ENCODE results near the gene FOSB. TPM values are rescaled to one million over a fixed set of nuclear protein-coding genes. Genes with fewer than 3 reads are reported as not detected.

The FOSB gene
- total and polyA plus RNA-seq, 9 of the 15 experiments (the other 6 are each of a cell fraction or from before 2014, with no cell fraction given): 0.11 to 2.7 (median 0.73) TPM

GRCh38 chr19:45424191-45425058 is 43.4 kb upstream of the FOSB start (continued):
- TF ChIP-seq IRF9 (tag; IDR thresholded peaks at IDR 0.05) (no peak; the same call in 1 of the 2 replicates), MTA2 (IDR thresholded peaks at IDR 0.05; ENCODE audit: low read depth) (0 out of 2 replicates have a peak, but pooled peaks have one; percentile 26), C11orf30 (IDR thresholded peaks at IDR 0.05; ENCODE audit: low read depth) (peak; percentile 62), ID3 (CRISPR knock-in tag; IDR thresholded peaks at IDR 0.05) (no peak), ID3 (tag; IDR thresholded peaks at IDR 0.05) (peak; percentile 36), ZNF76 (CRISPR knock-in tag; IDR thresholded peaks at IDR 0.05; ENCODE audit: borderline replicate concordance) (no peak), NFXL1 (CRISPR knock-in tag; IDR thresholded peaks at IDR 0.05) (no peak), TBP (optimal IDR thresholded peaks at IDR 0.05; ENCODE audit: low read depth, low read length) (no peak), SOX6 (IDR thresholded peaks at IDR 0.05) (no peak; the same call in 1 of the 2 replicates), ZNF445 (CRISPR knock-in tag; IDR thresholded peaks at IDR 0.05; ENCODE audit: low read depth) (no peak), SETDB1 (IDR thresholded peaks at IDR 0.05; ENCODE audit: low read length) (no peak), MGA (IDR thresholded peaks at IDR 0.05) (peak; percentile 89)
